ENCODE measurements around the gene ZNF740. TPM values are rescaled to one million over a fixed set of nuclear protein-coding genes. Genes with fewer than 3 reads are reported as not detected.

The ZNF740 gene
- total and polyA plus RNA-seq, 10 of the 15 experiments (the other 5 are each of a cell fraction or from before 2014, with no cell fraction given): 1.4 to 33.6 (median 11.3) TPM

- Histone ChIP-seq H3K27ac (ENCODE audit: control insufficient read depth, insufficient read depth) (no peak overlapping the region), H3K36me3 (ENCODE audit: control insufficient read depth in 2 of 2, insufficient read depth in 2 of 2, low read length in 1 of 2) (peaks cover 0 to 1% of the 10 kb centered on the region in 2 experiments; a peak in 1 of 4 replicates), H3K4me2 (ENCODE audit: control insufficient read depth, insufficient read depth) (no peak overlapping the region), H3K9ac (ENCODE audit: control insufficient read depth, insufficient read depth, low read length) (no peak overlapping the region), H3K9me3 (replicated peaks; ENCODE audit: control insufficient read depth, insufficient read depth, low read length) (no peaks in the 10 kb centered on the region), H3K27me3 (replicated peaks in 1 of 2; ENCODE audit: control insufficient read depth in 2 of 2, insufficient read depth in 2 of 2, low read length in 1 of 2) (no peaks in the 10 kb centered on the region), H4K20me1 (ENCODE audit: control insufficient read depth, insufficient read depth) (no peaks in the 10 kb centered on the region), H3K79me2 (ENCODE audit: control insufficient read depth, insufficient read depth, low read length) (no peaks in the 10 kb centered on the region), H3K4me1 (ENCODE audit: control insufficient read depth, insufficient read depth, low read length) (peaks cover 14% of the 10 kb centered on the region; the same call in 1 of the 2 replicates), H2AFZ (ENCODE audit: control insufficient read depth, low read depth, low read length) (no peak overlapping the region), H3K4me3 (no peak overlapping the region)
- ChIA-PET POLR2A (interaction anchor here (1.0 to 1.1 kb wide), 4 partner anchors 28 to 37 kb away, joined by 3 to 5 read pairs (median 4); no protein-coding TSS in a partner anchor), RAD21 (ENCODE audit: unreplicated experiment) (interaction anchor here (0.8 to 1.8 kb wide), 7 partner anchors 16 to 146 kb away, joined by 3 to 6 read pairs (median 5); partner anchors contain the start of gene AAAS), SMC1A (ENCODE audit: uncharacterized antibody, unreplicated experiment) (interaction anchor here (0.7 to 3.5 kb wide), 9 partner anchors 13 to 93 kb away, joined by 3 to 24 read pairs (median 5); partner anchors contain the start of genes ESPL1 and ITGB7), CTCF (interaction anchor here (0.6 to 8.0 kb wide), 16 partner anchors 9 to 170 kb away, joined by 3 to 66 read pairs (median 3); no protein-coding TSS in a partner anchor)
- DNase-seq (ENCODE audit: low read depth, low spot score) (no peak), FAIRE-seq (peak; percentile 73), ATAC-seq (peak; percentile 48)
- in situ Hi-C loops (cut with MboI): no loop called here
- WGBS (ENCODE audit: insufficient coverage, insufficient replicate concordance, low lambda C conversion rate, missing lambda C conversion rate): 96% methylated on average over 4 of the region's 4 CpGs
- TF ChIP-seq KAT2A (conservative IDR thresholded peaks at IDR 0.05; ENCODE audit: control insufficient read depth, low read depth, low read length): no peak
- TF ChIP-seq SMC3 (IDR thresholded peaks at IDR 0.05; ENCODE audit: borderline replicate concordance, low read length): peak; percentile 21; the same call in 1 of the 2 replicates
- TF ChIP-seq CTCF (IDR thresholded peaks at IDR 0.05 in 2 of 3, conservative IDR thresholded peaks at IDR 0.05 in 1 of 3; ENCODE audit: control insufficient read depth in 2 of 3, extremely low read depth in 1 of 3, insufficient read depth in 1 of 3, low read depth in 3 of 3, low read length in 3 of 3): peak in 2 of 3 experiments; percentile 19 to 33; a peak in 2 of 6 replicates
- peak; percentile 42 for TF ChIP-seq RAD21 (IDR thresholded peaks at IDR 0.05; ENCODE audit: insufficient read depth, low read depth, low read length)
- intact Hi-C loops (cut with micrococcal nuclease; ENCODE audit: unreplicated experiment): no loop called here
- BruUV-seq (replicated peaks): no TSS peak
Measured at GRCh38 chr12:53174881-53175491, 5.5 kb upstream of the ZNF740 start.

Data from GM12878 (cell line).